ENCODE measurements around the gene H1-8. TPM values are rescaled to one million over a fixed set of nuclear protein-coding genes. Genes with fewer than 3 reads are reported as not detected.

Gene H1-8
- total and polyA plus RNA-seq, 7 donors = not detected

DNA sequence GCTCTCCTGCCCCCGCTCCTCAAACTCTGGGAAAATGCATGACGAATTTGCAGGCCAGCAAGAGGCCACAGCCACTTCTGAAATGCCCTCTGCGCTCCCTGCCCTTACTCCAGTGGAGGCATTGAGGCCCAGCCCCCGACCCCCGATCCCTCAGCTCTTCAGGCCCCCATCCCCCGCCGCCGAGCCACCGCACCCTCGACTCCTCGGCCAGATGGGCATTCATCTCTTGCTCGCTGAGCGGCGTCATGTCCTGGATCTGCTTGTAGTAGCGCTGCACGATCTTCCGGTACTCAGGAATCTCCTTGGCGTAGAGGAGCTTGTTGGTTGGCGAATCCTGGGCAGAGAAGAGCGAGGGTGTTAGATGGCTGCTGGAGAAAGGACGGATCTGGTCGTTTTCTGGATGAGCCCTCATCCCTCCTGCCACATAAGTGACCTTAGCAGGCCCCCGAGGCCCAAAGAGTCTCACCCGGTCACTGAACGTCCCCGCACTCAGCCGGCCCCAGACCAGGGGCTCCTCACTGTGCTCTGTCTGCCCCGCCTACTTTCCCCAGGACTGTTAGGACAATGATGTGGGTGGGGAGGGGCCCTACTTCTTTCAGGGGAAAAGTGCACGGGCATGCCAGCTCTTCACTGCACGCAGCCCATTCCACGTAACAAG, 14.0 kb downstream of the H1-8 start:
- Histone ChIP-seq H3K4me1 (peaks cover 0 to 65% (median 49%) of the 10 kb centered on the region in 4 donors), H3K9me3 (no peaks in the 10 kb centered on the region), H3K36me3 (peaks cover 0 to 7% (median 0%) of the 10 kb centered on the region in 4 donors), H3K27me3 (no peaks in the 10 kb centered on the region), H3K4me3 (no peak overlapping the region), H3K27ac (peak overlapping the region in 2 of 4 donors; percentile 28 to 45)
- no peak for DNase-seq
- 86 to 88% methylated on average over 31 of the region's 31 CpGs for WGBS, 2 donors
- TF ChIP-seq EP300 (IDR thresholded peaks at IDR 0.05) (no peak), POLR2A (IDR thresholded peaks at IDR 0.05) (no peak), POLR2AphosphoS5 (IDR thresholded peaks at IDR 0.05) (no peak)
- TF ChIP-seq, protein P1, sequence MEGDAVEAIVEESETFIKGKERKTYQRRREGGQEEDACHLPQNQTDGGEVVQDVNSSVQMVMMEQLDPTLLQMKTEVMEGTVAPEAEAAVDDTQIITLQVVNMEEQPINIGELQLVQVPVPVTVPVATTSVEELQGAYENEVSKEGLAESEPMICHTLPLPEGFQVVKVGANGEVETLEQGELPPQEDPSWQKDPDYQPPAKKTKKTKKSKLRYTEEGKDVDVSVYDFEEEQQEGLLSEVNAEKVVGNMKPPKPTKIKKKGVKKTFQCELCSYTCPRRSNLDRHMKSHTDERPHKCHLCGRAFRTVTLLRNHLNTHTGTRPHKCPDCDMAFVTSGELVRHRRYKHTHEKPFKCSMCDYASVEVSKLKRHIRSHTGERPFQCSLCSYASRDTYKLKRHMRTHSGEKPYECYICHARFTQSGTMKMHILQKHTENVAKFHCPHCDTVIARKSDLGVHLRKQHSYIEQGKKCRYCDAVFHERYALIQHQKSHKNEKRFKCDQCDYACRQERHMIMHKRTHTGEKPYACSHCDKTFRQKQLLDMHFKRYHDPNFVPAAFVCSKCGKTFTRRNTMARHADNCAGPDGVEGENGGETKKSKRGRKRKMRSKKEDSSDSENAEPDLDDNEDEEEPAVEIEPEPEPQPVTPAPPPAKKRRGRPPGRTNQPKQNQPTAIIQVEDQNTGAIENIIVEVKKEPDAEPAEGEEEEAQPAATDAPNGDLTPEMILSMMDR (IDR thresholded peaks at IDR 0.05) = no peak
- intact Hi-C loops (cut with DNase I) = no loop called here

DNA sequence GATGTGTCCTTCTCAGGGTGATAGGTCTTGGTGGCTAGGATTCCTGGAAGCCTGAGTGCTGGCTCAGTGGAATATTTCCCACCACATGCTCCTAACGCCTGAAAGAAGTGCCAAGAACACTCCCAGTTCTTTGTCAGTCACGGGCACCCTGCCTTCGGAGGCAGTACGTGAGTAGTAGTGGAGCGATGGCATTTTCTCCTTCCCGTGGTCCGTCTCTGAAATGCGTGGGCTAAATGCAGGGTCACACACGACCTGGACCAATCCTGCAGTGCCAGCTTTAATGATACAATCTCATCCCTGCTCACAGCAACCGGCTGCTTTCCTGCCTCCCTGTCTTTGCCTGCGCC, 14.5 kb downstream of the H1-8 start:
- intact Hi-C loops (cut with DNase I) = no loop called here
- H3K36me3 ChIP-seq = peaks cover 0 to 7% (median 1%) of the 10 kb centered on the region in 4 donors
- H3K4me1 ChIP-seq = peaks cover 0 to 66% (median 50%) of the 10 kb centered on the region in 4 donors
- no peak for DNase-seq
- H3K27ac ChIP-seq = peak overlapping the region in 3 of 4 donors; percentile 9 to 37 (median 28)
- TF ChIP-seq POLR2AphosphoS5 (IDR thresholded peaks at IDR 0.05) (peak in 2 of 4 donors; percentile 37 to 41), POLR2A (IDR thresholded peaks at IDR 0.05) (no peak), EP300 (IDR thresholded peaks at IDR 0.05) (no peak)
- H3K27me3 ChIP-seq = no peaks in the 10 kb centered on the region
- H3K4me3 ChIP-seq = no peak overlapping the region
- no peaks in the 10 kb centered on the region for H3K9me3 ChIP-seq
- 82 to 85% methylated on average over 11 of the region's 11 CpGs for WGBS, 2 donors

DNA sequence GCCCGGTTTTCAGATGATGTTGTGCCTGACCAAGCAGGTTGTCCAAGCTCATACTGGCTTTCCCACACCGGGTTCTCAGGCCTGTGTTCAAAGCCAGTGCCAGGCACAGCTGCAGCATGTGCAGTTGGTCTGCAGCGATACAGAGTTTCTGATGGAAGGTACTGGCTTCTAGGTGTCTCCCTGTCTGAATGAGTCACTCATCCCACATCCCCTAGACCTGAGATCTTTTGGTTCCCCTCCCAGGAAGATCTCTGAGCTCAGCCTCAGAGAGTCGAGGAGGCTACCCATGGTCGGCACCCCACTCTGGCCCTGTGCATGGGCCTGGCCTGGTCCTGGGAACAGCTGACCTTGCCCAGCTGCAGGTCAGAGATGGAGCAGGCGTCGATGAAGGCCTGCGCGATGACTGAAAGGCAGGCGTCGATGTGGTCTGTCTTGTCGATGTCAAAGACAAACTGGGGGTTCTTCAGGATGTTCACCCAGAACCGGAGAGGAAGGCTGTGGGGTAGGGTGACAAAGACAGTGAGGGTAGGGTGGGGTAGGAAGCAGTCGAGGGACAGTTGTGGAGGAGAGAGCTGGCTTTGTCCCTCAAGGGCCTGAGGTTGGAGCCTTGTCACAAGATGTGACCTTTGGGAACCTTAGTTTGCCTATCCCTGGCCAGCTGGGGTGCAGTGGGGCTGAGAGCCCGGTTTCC, 15.3 kb downstream of the H1-8 start:
- H3K36me3 ChIP-seq = peaks cover 0 to 11% (median 2%) of the 10 kb centered on the region in 4 donors
- H3K9me3 ChIP-seq = no peaks in the 10 kb centered on the region
- no peaks in the 10 kb centered on the region for H3K27me3 ChIP-seq
- H3K4me3 ChIP-seq = no peak overlapping the region
- DNase-seq = no peak
- 76 to 86% methylated on average over 15 of the region's 15 CpGs for WGBS, 2 donors
- intact Hi-C loops (cut with DNase I) = no loop called here
- H3K4me1 ChIP-seq = peaks cover 0 to 66% (median 50%) of the 10 kb centered on the region in 4 donors
- peak overlapping the region in 3 of 4 donors; percentile 20 to 37 (median 28) for H3K27ac ChIP-seq
- no peak for TF ChIP-seq POLR2A (IDR thresholded peaks at IDR 0.05)
- no peak for TF ChIP-seq EP300 (IDR thresholded peaks at IDR 0.05)
- TF ChIP-seq, protein P1 (IDR thresholded peaks at IDR 0.05) = no peak
- no peak for TF ChIP-seq POLR2AphosphoS5 (IDR thresholded peaks at IDR 0.05)

DNA sequence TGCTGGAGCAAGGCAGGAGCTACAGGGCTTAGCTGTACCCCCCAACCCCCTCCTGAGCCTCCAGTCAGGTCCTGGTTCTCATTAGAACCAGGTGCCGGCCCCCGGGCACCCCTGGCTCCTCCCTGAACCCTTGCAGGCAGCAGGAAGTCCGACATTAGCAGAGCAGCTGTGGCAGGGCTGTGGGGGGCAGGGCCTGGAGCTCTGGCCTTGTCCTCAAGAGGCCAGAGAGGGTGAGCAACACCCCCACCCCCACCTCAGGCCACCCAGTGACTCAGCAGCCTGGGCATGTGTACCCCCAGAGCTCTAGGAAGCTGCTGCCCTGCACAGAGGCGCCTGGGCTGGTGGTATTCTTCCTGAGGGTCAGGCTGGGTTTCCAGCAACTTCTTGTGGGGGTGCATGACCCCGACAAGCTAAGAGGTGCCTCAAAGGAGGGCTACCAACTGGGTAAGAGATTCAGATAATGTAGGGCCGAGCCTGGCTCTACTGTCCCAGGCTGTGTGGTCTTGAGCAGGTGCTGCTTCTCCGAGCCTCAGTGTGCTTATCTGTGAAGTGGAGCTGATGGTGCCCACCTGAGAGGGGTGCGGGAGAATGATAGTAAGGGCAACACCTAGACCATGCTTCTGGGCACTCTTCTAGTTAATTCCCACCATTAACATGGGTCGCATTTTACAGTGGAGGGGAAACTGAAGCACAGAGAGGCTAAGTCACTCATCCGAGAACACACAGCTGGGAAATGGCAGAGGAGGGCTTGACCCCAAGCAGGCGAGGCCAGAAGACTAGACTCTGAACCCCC, 16.0 kb downstream of the H1-8 start:
- 69 to 78% methylated on average over 11 of the region's 11 CpGs for WGBS, 2 donors
- Histone ChIP-seq H3K36me3 (peaks cover 0 to 17% (median 2%) of the 10 kb centered on the region in 4 donors), H3K4me3 (no peak overlapping the region), H3K27ac (peak overlapping the region in 3 of 4 donors; percentile 14 to 83 (median 20)), H3K9me3 (no peaks in the 10 kb centered on the region), H3K4me1 (peaks cover 0 to 67% (median 52%) of the 10 kb centered on the region in 4 donors), H3K27me3 (no peaks in the 10 kb centered on the region)
- TF ChIP-seq EP300 (IDR thresholded peaks at IDR 0.05) (no peak), POLR2AphosphoS5 (IDR thresholded peaks at IDR 0.05) (no peak), POLR2A (IDR thresholded peaks at IDR 0.05) (no peak)
- TF ChIP-seq, protein P1 (IDR thresholded peaks at IDR 0.05) = no peak
- intact Hi-C loops (cut with DNase I) = no loop called here
- no peak for DNase-seq
